GM12875 (cell line): Measurements from ENCODE around the gene AVL9.
A peak's percentile ranks its signal among the peaks of the same experiment; 100 is the strongest.

Experiments
- H3K4me3 ChIP-seq: one replicate; pipeline ENCODE4 v1.5.1; 2011; ENCODE audit warnings: low read depth, low read length, control low read depth
- TF ChIP-seq, protein P1 (sequence below): IDR thresholded peaks from 2 replicates; pipeline ENCODE4 v1.5.1; 2011; ENCODE audit warnings: low read depth, mild to moderate bottlenecking, control low read depth, inconsistent platforms, low read length, moderate library complexity, borderline replicate concordance; ENCODE audit not compliant: insufficient read depth

Gene AVL9

GRCh38 chr7:32495298-32496051, at the start of gene AVL9:
TSS of gene AVL9 (plus strand) at chr7:32495489. CDS start at chr7:32495710, 221 bp downstream.
- TF ChIP-seq, protein P1, sequence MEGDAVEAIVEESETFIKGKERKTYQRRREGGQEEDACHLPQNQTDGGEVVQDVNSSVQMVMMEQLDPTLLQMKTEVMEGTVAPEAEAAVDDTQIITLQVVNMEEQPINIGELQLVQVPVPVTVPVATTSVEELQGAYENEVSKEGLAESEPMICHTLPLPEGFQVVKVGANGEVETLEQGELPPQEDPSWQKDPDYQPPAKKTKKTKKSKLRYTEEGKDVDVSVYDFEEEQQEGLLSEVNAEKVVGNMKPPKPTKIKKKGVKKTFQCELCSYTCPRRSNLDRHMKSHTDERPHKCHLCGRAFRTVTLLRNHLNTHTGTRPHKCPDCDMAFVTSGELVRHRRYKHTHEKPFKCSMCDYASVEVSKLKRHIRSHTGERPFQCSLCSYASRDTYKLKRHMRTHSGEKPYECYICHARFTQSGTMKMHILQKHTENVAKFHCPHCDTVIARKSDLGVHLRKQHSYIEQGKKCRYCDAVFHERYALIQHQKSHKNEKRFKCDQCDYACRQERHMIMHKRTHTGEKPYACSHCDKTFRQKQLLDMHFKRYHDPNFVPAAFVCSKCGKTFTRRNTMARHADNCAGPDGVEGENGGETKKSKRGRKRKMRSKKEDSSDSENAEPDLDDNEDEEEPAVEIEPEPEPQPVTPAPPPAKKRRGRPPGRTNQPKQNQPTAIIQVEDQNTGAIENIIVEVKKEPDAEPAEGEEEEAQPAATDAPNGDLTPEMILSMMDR, result no peak
- peak within 1 kb of the TSS; percentile 97 for H3K4me3 ChIP-seq

GRCh38 chr7:32447218-32447617, 48.1 kb upstream of the AVL9 start:
- TF ChIP-seq, protein P1, result no peak
- H3K4me3 ChIP-seq, result no peak overlapping the region

DNA sequence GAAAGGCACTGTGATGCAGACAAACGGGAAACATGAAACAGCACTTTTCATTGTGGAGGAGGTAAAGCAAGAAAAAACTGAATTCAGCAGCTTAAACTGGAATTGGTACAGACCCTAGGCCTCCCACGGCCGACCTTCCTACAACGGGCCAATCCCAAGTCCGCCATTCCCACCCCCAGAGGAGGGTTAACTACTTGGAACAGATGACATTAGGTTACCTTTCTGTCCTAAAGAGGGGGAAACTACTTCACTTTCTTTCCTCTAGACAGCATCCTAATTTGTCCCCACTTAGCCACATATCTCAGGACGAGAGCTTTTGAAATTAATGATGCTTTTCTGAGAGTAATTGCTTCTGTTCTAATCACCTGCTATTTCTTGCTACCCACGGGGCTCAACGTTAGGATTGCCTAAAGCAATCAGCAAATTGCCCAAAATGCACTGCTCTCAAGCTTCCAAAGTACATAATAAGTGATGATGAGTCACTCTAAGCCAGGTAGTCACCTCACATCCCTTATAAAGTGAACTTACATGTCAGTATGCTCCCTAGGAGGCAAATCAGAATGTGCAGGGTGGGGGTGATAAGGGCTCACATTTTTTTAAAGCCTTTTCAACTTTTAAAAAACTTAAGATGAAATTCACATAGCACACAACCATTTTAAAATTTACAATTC, 41.8 kb upstream of the AVL9 start:
- TF ChIP-seq, protein P1, result no peak

DNA sequence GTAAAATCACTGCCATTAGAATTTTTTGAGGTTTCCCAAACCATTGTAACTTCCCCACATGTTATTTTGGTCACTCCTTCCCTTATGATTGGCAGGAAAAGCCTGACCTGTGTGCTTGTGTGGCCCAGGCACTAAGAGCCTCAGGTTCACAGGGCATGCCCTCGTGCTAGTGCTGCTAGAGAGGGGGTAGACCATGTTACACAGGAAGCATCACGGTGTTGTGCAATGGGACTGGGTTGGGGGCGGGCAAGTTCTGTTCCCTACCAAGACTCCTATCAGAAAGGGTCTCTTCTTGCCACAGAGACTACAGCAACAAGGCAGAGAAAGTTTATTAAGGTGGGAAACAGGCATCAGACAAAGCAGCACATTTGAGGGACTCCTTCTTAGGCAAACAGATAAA, 37.3 kb upstream of the AVL9 start:
- TF ChIP-seq, protein P1, result no peak
- no peak overlapping the region for H3K4me3 ChIP-seq

More for the DNA sequence above, 41.8 kb upstream of the AVL9 start:
- no peak overlapping the region for H3K4me3 ChIP-seq

GRCh38 chr7:32459788-32460187, 35.5 kb upstream of the AVL9 start:
- TF ChIP-seq, protein P1, result no peak
- H3K4me3 ChIP-seq, result no peak overlapping the region

DNA sequence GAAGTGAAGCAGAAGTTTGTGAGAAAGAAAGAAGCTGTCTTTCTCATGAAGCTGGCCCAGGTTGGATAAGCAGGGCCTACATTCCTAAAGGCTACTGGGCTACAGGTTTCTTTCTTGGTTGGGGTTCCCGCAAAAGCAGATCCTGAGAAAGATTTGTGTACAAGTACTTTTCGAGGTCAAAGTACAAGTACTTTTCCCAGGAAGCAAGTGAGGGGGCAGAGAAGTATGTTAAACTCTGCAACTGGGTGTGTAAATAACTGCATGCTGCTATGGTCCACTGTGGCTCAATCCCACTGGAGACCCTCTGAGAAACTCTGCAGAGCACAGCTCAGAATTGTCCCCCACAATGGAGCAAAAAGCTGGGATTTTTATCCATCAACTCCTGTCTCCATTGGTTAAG, 33.8 kb upstream of the AVL9 start:
- TF ChIP-seq, protein P1, result no peak
- no peak overlapping the region for H3K4me3 ChIP-seq

GRCh38 chr7:32462451-32462850, 32.8 kb upstream of the AVL9 start:
- TF ChIP-seq, protein P1, result no peak
- no peak overlapping the region for H3K4me3 ChIP-seq
